Fibroblast of mammary gland (primary cell): Measurements from ENCODE around the gene KBTBD6.

Source experiments
- DNase-seq: peaks from one replicate; pipeline ENCODE4 v3.0.0-alpha.2; 2010; ENCODE audit warnings: low read depth
- H3K4me3 ChIP-seq: 2 replicates; pipeline ENCODE4 v1.5.1; 2011; ENCODE audit warnings: low read depth, mild to moderate bottlenecking, low read length, moderate library complexity; ENCODE audit not compliant: control insufficient read depth
- CTCF ChIP-seq: conservative IDR thresholded peaks from 2 replicates; pipeline ENCODE4 v1.5.1; 2011; ENCODE audit warnings: low read depth, low read length, inconsistent platforms; ENCODE audit not compliant: control insufficient read depth, insufficient read depth

The KBTBD6 gene

GRCh38 chr13:41079725-41080124, 52.9 kb downstream of the KBTBD6 start:
- TF ChIP-seq CTCF, result no peak
- no peak for DNase-seq
- H3K4me3 ChIP-seq, result no peak overlapping the region
